ENCODE results near the gene ACACB.

- TF ChIP-seq MXI1 (conservative IDR thresholded peaks at IDR 0.05; ENCODE audit: poor library complexity, severe bottlenecking) (no peak), POLR2AphosphoS5 (IDR thresholded peaks at IDR 0.05) (no peak), EZH2 (IDR thresholded peaks at IDR 0.05; ENCODE audit: borderline replicate concordance, insufficient read depth, low read length, poor library complexity, severe bottlenecking) (no peak), EP300 (conservative IDR thresholded peaks at IDR 0.05; ENCODE audit: poor library complexity, severe bottlenecking) (no peak)
- TF ChIP-seq, protein P1, sequence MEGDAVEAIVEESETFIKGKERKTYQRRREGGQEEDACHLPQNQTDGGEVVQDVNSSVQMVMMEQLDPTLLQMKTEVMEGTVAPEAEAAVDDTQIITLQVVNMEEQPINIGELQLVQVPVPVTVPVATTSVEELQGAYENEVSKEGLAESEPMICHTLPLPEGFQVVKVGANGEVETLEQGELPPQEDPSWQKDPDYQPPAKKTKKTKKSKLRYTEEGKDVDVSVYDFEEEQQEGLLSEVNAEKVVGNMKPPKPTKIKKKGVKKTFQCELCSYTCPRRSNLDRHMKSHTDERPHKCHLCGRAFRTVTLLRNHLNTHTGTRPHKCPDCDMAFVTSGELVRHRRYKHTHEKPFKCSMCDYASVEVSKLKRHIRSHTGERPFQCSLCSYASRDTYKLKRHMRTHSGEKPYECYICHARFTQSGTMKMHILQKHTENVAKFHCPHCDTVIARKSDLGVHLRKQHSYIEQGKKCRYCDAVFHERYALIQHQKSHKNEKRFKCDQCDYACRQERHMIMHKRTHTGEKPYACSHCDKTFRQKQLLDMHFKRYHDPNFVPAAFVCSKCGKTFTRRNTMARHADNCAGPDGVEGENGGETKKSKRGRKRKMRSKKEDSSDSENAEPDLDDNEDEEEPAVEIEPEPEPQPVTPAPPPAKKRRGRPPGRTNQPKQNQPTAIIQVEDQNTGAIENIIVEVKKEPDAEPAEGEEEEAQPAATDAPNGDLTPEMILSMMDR (IDR thresholded peaks at IDR 0.05; ENCODE audit: poor library complexity, severe bottlenecking): no peak
Measured at GRCh38 chr12:109223868-109224267, 107.5 kb downstream of the ACACB start.

Data from neural cell (in vitro differentiated cells).